Heart right ventricle (tissue), 16 donors: ENCODE measurements around the gene PROK2. TPM values are rescaled to one million over a fixed set of nuclear protein-coding genes. Genes with fewer than 3 reads are reported as not detected.

Experiments
- ATAC-seq, 8 donors: fragments of 200-7000 bp; cut with Tn5 transposase; one replicate each; pipeline ENCODE4 v1.9.1; 2020; ENCODE audit warnings: mild to moderate bottlenecking in 8 of 8, moderate library complexity in 8 of 8, moderate number of reproducible peaks in 1 of 8
- DNase-seq, 2 donors: peaks; one replicate each; pipeline ENCODE4 v3.0.0-alpha.2; 2020
- H3K27ac ChIP-seq, 10 donors: fragments of 200-600 bp; sonication (generic) in 2 of 10; one replicate each; pipeline versions ENCODE4 v1.5.0 to v1.8.0; 2020 to 2022; ENCODE audit warnings: mild to moderate bottlenecking in 3 of 10
- H3K27me3 ChIP-seq, 7 donors: fragments of 200-600 bp; one replicate each; pipeline ENCODE4 v1.8.0; 2021 to 2022; ENCODE audit warnings: mild to moderate bottlenecking in 2 of 7
- H3K36me3 ChIP-seq, 9 donors: fragments of 200-600 bp; sonication (generic) in 1 of 9; one replicate each; pipeline versions ENCODE4 v1.5.0 to v1.8.0; 2020 to 2022; ENCODE audit warnings: mild to moderate bottlenecking in 2 of 9
- H3K4me1 ChIP-seq, 9 donors: fragments of 200-600 bp; sonication (generic) in 1 of 9; one replicate each; pipeline versions ENCODE4 v1.5.0 to v1.8.0; 2020 to 2022; ENCODE audit warnings: mild to moderate bottlenecking in 4 of 9
- H3K4me3 ChIP-seq, 10 donors: fragments of 200-600 bp; sonication (generic) in 2 of 10; one replicate each; pipeline versions ENCODE4 v1.5.0 to v1.8.0; 2020 to 2022; ENCODE audit warnings: mild to moderate bottlenecking in 7 of 10, moderate library complexity in 2 of 10
- H3K9me3 ChIP-seq, 11 donors: fragments of 200-600 bp in 10 of 11; sonication (generic) in 2 of 11; one replicate each; pipeline versions ENCODE4 v1.5.0 to v1.8.0; 2013 to 2022; ENCODE audit warnings: mild to moderate bottlenecking in 2 of 11, control low read depth in 1 of 11, moderate library complexity in 1 of 11
- WGBS, 2 donors: extraction: QIAGEN DNeasy Blood & Tissue Kit; methylation state at CpG; one replicate each; pipeline ENCODE4 v1.1.7; 2013; ENCODE audit warnings: inconsistent platforms in 1 of 2; 5-methylcytosine and 5-hydroxymethylcytosine counted together
- intact Hi-C, 10 donors: fragments of 100-400 bp; cut with DNase I; formaldehyde crosslinking; loops; one replicate each; pipeline versions ENCODE4 v1.11.1 to v1.14.2; 2022
- polyA plus RNA-seq, 2 donors: library from polyadenylated mRNA; stranded (reverse); fragments of 200-250 nt; gene quantifications; one replicate each; pipeline ENCODE4 v1.2.3, GENCODE V29; 2013
- total RNA-seq, 10 donors: library from RNA; stranded (reverse); fragmentation: NEBNext Ultra II Directional in 3 of 10; extraction: Animal tissue kit (Norgen Biotek cat#: 25700) in 3 of 10; gene quantifications; one replicate each; pipeline versions ENCODE4 v1.2.1 to v1.2.4, GENCODE V29; 2021 to 2023
- TF ChIP-seq, protein P1 (sequence below), 9 donors: fragments of 200-600 bp; sonication (generic) in 2 of 9; IDR thresholded peaks; one replicate each; pipeline versions ENCODE4 v1.5.0 to v1.8.0; 2021 to 2022; ENCODE audit warnings: antibody characterized with exemption in 9 of 9, mild to moderate bottlenecking in 5 of 9, moderate library complexity in 1 of 9
- donor health status: Arrhythmogenic right ventricular cardiomyopathy.
- donor health status: ischemic (EF 13 %, LVEDD 7.1; RV severe dilation, severe dysfunction).
- donor health status: healthy with polysubstance abuse.
- donor health status: DM: no; HTN: yes; CAD: no.
- donor health status: DM: no; HTN: no; CAD: no.
- donor health status: ischemic (EF 25% LVEDD 6.9; RV normal size, moderate dysfunction).
- donor health status: ischemic (EF 25% LVEDD 5.7; RV mildly dilated, moderate dysfunction).
- donor health status: healthy.
- donor health status: DM: yes; HTN: yes; CAD: no.
- donor health status: Ischemic cardiomyopathy.
- donor health status: ischemic (EF 35%, LVEDD 5.7; RV mildly dilated, moderate dysfunction).
- donor health status: nonischemic (EF 11% LVEDD 7.7; RV severe dilation, severe dysfunction).
- donor health status: DM: yes; HTN: yes; CAD: no.
- donor health status: PGD.
- donor health status: ischemic (EF 29% LVEDD 5.4; RV normal size, mild dysfunction).
- donor health status: nonischemic (EF 23%, LVEDD 6.1; RV moderate dilation, normal function).

The PROK2 gene
- total and polyA plus RNA-seq, 12 donors: 0.09 to 0.67 (median 0.43) TPM; not detected in 4

DNA sequence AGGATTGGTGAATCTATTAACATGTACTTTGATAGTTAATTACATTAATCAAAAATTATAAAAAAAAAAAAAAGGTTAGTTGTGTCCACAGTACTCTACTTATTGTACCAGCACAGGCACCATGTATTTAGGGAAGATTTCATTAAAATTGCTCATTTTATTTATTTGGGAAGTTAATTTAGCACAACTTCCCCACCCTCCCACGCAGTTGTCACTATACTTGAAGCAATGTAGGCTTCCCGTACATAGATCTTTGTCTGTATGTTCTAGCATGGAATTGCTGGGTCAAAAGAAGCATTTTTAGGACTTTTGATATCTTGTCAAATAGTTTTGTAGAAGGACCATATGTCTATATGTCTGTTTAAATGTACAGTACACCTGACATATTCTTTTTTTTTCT, 26.9 kb downstream of the PROK2 start:
- WGBS, 2 donors: 84 to 87% methylated on average over 2 of the region's 2 CpGs
- ATAC-seq (no peak), DNase-seq (no peak)
- H3K27ac ChIP-seq: no peak overlapping the region
- TF ChIP-seq, protein P1, sequence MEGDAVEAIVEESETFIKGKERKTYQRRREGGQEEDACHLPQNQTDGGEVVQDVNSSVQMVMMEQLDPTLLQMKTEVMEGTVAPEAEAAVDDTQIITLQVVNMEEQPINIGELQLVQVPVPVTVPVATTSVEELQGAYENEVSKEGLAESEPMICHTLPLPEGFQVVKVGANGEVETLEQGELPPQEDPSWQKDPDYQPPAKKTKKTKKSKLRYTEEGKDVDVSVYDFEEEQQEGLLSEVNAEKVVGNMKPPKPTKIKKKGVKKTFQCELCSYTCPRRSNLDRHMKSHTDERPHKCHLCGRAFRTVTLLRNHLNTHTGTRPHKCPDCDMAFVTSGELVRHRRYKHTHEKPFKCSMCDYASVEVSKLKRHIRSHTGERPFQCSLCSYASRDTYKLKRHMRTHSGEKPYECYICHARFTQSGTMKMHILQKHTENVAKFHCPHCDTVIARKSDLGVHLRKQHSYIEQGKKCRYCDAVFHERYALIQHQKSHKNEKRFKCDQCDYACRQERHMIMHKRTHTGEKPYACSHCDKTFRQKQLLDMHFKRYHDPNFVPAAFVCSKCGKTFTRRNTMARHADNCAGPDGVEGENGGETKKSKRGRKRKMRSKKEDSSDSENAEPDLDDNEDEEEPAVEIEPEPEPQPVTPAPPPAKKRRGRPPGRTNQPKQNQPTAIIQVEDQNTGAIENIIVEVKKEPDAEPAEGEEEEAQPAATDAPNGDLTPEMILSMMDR (IDR thresholded peaks at IDR 0.05): no peak
- H3K27me3 ChIP-seq: peaks cover 0 to 60% (median 38%) of the 10 kb centered on the region in 7 donors
- H3K4me1 ChIP-seq: peaks cover 0 to 13% (median 0%) of the 10 kb centered on the region in 9 donors
- intact Hi-C loops: no loop called here
- no peaks in the 10 kb centered on the region for H3K9me3 ChIP-seq
- no peaks in the 10 kb centered on the region for H3K36me3 ChIP-seq
- no peak overlapping the region for H3K4me3 ChIP-seq

DNA sequence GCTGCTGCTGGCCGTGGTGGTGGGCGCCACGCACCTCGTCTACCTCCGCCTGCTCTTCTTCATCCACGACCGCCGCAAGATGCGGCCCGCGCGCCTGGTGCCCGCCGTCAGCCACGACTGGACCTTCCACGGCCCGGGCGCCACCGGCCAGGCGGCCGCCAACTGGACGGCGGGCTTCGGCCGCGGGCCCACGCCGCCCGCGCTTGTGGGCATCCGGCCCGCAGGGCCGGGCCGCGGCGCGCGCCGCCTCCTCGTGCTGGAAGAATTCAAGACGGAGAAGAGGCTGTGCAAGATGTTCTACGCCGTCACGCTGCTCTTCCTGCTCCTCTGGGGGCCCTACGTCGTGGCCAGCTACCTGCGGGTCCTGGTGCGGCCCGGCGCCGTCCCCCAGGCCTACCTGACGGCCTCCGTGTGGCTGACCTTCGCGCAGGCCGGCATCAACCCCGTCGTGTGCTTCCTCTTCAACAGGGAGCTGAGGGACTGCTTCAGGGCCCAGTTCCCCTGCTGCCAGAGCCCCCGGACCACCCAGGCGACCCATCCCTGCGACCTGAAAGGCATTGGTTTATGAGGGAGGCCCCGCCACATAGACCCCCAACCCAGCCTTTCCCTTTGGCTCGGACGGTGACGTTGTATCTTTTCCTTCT, 30.2 kb downstream of the PROK2 start:
- ATAC-seq (no peak), DNase-seq (no peak)
- intact Hi-C loops: no loop called here
- peaks cover 0 to 63% (median 38%) of the 10 kb centered on the region in 7 donors for H3K27me3 ChIP-seq
- TF ChIP-seq, protein P1 (IDR thresholded peaks at IDR 0.05): no peak
- no peaks in the 10 kb centered on the region for H3K9me3 ChIP-seq
- H3K27ac ChIP-seq: peak overlapping the region in 1 of 10 donors; percentile 75
- peaks cover 0 to 16% (median 0%) of the 10 kb centered on the region in 9 donors for H3K4me1 ChIP-seq
- H3K36me3 ChIP-seq: no peaks in the 10 kb centered on the region
- H3K4me3 ChIP-seq: peak overlapping the region in 9 of 10 donors; percentile 27 to 59 (median 50)
- WGBS, 2 donors: 11 to 12% methylated on average over 55 to 65 of the region's 65 CpGs

DNA sequence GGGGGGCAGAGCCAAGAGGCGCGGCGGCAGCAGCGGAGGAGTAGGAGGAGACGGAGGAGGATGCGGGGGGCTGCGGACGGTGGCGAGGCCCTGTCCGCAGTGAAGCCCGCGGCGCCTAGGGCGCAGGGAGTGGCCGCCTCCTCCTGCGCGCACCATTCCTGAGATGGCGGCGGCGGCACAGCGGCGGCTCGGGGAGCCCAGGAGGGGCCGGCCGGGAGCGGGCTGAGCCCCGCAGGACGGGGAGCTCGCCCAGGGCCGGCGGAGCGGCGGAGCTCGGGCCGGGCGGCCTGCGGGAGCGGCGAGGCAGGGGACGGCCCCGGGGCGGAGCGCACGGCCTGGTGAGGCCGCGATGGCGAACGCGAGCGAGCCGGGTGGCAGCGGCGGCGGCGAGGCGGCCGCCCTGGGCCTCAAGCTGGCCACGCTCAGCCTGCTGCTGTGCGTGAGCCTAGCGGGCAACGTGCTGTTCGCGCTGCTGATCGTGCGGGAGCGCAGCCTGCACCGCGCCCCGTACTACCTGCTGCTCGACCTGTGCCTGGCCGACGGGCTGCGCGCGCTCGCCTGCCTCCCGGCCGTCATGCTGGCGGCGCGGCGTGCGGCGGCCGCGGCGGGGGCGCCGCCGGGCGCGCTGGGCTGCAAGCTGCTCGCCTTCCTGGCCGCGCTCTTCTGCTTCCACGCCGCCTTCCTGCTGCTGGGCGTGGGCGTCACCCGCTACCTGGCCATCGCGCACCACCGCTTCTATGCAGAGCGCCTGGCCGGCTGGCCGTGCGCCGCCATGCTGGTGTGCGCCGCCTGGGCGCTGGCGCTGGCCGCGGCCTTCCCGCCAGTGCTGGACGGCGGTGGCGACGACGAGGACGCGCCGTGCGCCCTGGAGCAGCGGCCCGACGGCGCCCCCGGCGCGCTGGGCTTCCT, 31.0 kb downstream of the PROK2 start, which contains the start of gene GPR27:
Gene GPR27 (plus strand): TSS at position 155 of the 909 bp plus-strand sequence. CDS start 195 bp downstream, at position 350.
- Histone ChIP-seq H3K4me3 (peak within 1 kb of the TSS in 9 of 10 donors; percentile 27 to 59 (median 50)), H3K27me3 (peaks cover 0 to 60% (median 38%) of the 10 kb centered on the region in 7 donors), H3K27ac (peak within 1 kb of the TSS in 1 of 10 donors; percentile 75), H3K4me1 (peaks cover 0 to 12% (median 0%) of the 10 kb centered on the region in 9 donors), H3K36me3 (no peaks in the 10 kb centered on the region), H3K9me3 (no peaks in the 10 kb centered on the region)
- WGBS, 2 donors: 0 to 2% methylated on average over 102 to 131 of the region's 131 CpGs
- DNase-seq: peak in 1 of 2 donors; percentile 20
- TF ChIP-seq, protein P1 (IDR thresholded peaks at IDR 0.05): no peak
- intact Hi-C loops: no loop called here
- peak in 5 of 8 donors; percentile 44 to 61 (median 55) for ATAC-seq
